GM03348 (cell line): ENCODE measurements around the gene GGCX.
A peak's percentile ranks its signal among the peaks of the same experiment; 100 is the strongest.
"Not testable (repeated sequence)": the region's sequence is repeated elsewhere in the genome, so short reads cannot be mapped to it uniquely, and the experiment has no call there.

Source experiments
- DNase-seq: peaks from one replicate; pipeline ENCODE4 v3.0.0; 2012; ENCODE audit warnings: low spot score

The GGCX gene

DNA sequence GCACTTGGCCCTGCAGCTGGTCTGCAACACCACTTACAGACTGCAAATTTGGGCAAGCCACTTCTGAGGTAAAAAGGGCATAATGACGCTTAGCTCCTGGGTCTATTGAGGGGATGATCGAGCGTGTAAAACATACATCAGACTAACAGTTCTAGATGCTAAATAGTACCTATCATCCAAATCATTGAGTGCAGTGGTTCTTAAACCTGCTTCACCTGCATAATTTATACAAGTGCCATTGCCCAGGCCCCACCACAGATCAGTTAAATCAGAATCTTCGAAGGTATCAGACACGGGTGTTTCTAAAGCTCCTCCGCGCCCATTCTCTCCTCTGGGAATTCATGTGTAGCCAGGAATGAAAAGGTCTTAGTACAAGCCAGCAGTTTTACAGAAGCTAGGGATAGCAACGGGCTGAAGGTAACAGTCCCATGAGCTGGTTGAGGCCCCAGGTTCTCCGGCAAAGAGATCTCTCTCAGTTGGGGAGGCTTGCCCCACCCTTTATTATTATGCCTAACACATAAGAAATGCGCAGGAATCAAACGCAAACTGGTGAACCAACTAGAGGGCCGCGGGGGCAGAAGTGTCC is 33.5 kb upstream of the GGCX start:
- DNase-seq = no peak

GRCh38 chr2:85593023-85593422 is 31.7 kb upstream of the GGCX start:
- no peak for DNase-seq

GRCh38 chr2:85592299-85592698 is 31.0 kb upstream of the GGCX start:
- DNase-seq = not testable (repeated sequence)

DNA sequence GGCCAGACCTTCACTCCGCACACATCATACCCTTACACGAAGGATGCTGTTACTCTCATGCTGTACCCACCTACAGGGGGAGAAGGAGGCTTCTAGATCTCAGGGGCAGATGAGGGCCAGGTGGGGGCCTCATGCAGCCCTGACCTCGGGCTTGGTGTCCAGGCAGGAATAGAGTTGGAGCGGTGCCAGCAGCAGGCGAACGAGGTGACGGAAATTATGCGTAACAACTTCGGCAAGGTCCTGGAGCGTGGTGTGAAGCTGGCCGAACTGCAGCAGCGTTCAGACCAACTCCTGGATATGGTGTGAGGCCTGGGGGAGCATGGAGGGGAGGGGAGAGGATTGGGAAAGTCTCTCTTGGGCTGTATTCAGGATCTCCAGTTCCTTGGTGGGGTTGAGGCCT is 30.3 kb upstream of the GGCX start:
- no peak for DNase-seq

DNA sequence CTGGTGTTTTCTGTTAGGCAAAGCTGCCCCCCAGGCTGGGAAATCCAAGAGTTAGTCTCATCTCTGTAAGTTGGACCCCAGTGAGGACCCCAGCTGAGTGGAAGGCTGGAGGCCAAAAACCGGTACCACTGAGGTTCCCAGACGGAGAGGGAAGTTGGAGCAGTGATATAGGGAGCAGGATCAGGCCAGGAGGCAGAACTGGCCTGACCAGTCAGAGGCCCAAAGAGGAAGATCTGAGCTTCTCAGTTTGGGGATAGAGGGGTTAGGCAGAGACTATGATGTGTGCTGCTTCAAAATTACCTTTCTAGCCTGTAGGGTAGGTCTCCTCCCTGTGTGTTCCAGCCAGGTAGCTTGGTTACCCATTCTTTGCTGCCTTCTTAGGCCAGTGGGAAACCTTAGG is 29.7 kb upstream of the GGCX start:
- no peak for DNase-seq

- peak; percentile 90 for DNase-seq
These were observed 28.9 kb upstream of the GGCX start for GRCh38 chr2:85589982-85590791.

GRCh38 chr2:85589181-85589580 is 27.9 kb upstream of the GGCX start:
- no peak for DNase-seq

- DNase-seq = no peak
These were observed 27.4 kb upstream of the GGCX start for GRCh38 chr2:85588645-85589044.

- DNase-seq = no peak
These were observed 26.9 kb upstream of the GGCX start for GRCh38 chr2:85588236-85588635.

DNA sequence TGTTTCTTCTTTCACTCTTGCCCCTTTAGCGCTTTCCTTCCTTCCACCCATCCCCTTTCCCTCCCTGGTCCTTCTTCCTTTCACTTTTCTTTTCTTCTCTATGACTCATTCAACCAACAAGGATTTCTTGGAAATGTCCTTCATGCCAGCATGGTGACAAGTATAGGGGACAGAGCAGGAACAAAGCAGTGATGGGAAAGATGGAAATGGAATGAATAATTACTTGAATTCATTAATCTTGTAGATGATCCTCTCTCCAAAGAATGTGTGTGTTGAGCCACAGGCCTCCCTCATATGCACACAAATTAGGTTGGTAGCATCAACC is 24.4 kb upstream of the GGCX start:
- peak; percentile 56 for DNase-seq

DNA sequence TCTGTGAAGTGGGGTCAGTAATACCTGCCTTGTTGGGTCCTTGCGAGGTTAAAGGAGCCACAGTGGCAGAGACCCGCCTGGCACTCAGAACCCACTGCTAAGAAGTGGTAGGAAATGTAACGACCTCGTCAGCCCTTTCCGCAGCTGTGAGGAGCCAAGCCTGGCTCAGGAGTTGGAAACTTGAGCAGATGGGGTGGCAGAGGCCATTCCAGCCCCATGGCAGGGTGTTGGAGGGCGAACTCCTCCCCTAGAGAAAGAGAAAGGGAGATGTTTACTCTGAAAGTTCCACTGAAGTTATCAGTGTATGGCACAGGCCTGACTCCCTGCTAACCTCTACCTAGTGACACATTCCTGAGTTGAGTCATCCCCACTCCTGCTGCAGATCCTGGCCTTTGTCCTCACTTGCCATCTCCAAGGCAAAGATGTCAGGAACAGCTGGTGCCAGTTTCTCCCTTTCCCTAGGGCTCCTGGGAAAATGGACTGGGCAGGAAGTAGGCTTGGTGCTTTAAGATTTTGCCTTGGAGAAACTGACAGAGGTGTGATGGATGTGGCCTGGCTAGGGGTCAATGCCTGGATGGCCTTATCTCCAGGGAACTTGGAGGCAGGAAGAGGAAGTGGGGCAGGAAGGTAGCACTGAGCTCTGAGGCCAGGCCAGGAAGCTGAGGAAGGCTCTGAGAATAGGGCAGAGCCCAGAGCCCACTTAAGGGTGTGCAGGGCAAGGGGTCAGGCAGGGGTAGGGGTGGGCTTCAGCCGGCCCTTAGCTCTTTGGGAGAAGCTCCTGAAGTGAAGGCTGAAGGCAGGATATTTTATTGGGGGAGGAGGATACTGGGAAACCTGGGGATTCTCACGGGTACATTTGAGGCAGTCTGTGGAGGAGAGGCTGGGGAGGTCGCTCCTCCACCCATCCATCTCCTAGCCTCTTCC is 23.8 kb upstream of the GGCX start:
- peak; percentile 59 for DNase-seq

DNA sequence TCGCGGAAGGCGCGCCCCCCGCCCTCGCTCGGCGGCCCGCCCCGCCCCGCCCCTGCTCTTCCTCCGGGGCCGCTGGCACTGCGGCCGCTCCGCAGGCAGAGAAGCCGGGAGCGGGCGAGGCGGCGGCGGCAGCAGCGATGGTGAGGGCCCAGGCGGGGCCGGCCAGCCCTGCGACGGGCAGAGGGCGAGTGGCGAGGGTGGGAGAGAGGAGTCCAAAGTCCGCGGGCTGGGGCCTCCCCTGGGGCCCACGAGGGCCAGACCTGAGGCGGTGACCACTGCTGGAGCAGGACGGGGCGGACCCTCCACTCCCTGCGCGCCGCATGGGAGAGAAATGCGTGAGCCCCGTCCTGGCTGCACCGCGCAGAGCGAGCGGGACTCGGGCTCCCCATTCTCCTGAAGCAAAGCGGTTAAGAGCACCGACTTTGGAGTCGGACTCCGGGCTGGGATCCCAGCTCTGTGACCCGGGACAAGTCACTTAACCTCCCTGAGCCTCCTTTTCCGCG is 23.1 kb upstream of the GGCX start, which contains the start of gene VAMP5:
VAMP5 (plus strand) TSS at position 78 of the 503 bp plus-strand sequence; CDS start at position 138, 60 bp downstream.
- DNase-seq = peak; percentile 82

- DNase-seq = no peak
These were observed 22.5 kb upstream of the GGCX start for GRCh38 chr2:85583667-85584353.

- no peak for DNase-seq
These were observed 21.2 kb upstream of the GGCX start for GRCh38 chr2:85582492-85582891.

GRCh38 chr2:85580206-85580605 is 18.9 kb upstream of the GGCX start:
- DNase-seq = no peak

DNA sequence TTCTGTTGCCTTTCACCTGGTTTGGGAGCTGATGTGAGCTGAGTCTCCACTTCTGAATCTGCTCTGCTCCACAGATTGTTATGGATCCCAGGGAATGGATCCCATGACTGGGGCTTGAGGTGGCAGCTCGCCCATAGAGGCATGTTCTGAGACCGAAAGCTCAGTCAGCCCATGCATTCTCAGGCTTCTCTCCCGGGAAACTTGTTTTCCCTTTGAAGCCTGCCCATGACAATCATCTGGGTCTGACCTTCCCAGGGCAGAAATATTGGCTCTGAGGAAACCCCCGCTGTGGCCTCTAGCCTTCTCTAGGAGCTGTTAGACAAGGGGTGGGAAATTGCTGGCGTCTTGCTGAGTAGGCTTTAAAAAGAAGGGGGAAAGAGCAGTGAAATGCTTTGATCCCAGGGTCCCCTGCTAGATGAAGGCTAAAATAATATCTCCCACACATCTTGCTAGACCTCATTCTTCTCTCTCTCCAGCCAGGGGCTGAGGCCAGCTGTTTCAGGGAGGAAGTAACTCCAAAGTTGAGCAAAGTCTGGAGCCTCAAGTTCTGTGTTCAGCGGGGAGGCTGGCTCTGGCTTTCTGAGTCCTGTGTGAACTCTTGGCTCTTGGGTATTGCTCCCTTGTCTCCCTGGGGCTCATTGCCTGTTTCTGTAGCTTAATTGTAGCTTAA is 18.1 kb upstream of the GGCX start:
- no peak for DNase-seq

GRCh38 chr2:85578243-85579180 is 17.2 kb upstream of the GGCX start:
- no peak for DNase-seq

DNA sequence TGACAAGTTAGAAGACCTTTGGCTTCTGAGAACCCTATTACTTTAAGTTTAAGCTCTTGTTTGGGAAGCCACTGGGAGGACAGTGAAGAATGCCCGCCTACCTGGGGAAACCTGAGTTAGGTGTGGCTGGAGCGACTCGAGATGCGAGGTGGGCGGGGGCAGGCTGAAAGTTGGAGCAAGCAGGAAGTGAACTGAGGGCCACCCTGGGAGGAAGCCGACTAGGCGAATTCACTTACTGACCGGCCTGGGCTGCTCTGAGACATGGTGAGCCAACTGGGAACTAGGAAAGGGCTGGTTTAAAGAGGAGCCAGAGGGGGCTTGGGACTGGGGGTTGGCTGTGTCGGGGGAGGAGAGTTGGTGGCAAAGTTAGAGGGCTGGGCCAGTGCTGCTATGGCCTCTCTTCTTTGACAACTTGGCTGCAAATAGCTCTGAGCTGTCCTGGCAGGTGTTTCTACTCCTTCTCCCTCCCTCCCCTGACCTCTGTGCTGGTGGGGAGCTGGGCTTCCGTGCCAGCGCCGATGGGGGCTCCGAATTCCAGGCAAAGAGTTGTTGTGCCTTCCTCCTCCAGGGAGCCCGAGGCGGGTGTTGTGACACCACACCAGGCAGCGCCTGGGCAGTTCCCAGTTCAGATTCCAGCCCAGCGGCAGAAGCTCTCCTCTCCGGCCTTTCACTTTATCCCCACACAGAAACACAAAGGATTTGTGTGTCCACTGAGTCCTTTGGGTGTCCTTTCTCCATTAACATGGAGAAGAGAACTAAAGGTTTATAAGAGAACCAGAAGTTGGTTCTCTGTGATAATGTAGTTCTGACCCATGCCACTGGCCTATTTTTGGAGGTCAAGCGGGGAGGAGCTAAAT is 16.3 kb upstream of the GGCX start, which contains the start of gene VAMP8:
VAMP8 (plus strand) TSS at position 201 of the 857 bp plus-strand sequence; CDS start at position 262, 61 bp downstream.
- DNase-seq = no peak

GRCh38 chr2:85577063-85577385 is 15.7 kb upstream of the GGCX start:
- DNase-seq = no peak
